ENCODE results near the gene STPG1.
A peak's percentile ranks its signal among the peaks of the same experiment; 100 is the strongest.
"Not testable (repeated sequence)": the region's sequence is repeated elsewhere in the genome, so short reads cannot be mapped to it uniquely, and the experiment has no call there.

STPG1 gene

GRCh38 chr1:24413350-24414163 is at the start of gene STPG1:
STPG1 (minus strand) TSS chr1:24413782; CDS start chr1:24401388, 12,394 bp downstream.
- no peak for TF ChIP-seq CTCF (IDR thresholded peaks at IDR 0.05; ENCODE audit: low read depth, low read length)
- H3K4me3 ChIP-seq (replicated peaks in 1 of 2; ENCODE audit: low read depth in 2 of 2, low read length in 2 of 2): peak within 1 kb of the TSS; percentile 76 to 77
- peak; percentile 88 to 91 for DNase-seq (ENCODE audit: low read depth in 2 of 2)

- peak in 1 of 2 donors; percentile 65 for DNase-seq (ENCODE audit: low read depth in 2 of 2)
- H3K4me3 ChIP-seq (replicated peaks in 1 of 2; ENCODE audit: low read depth in 2 of 2, low read length in 2 of 2): not testable (repeated sequence)
These were observed 48.5 kb upstream of the STPG1 start for GRCh38 chr1:24462128-24462527.

GRCh38 chr1:24459551-24460266 is 46.1 kb upstream of the STPG1 start:
- TF ChIP-seq CTCF (IDR thresholded peaks at IDR 0.05; ENCODE audit: low read depth, low read length): no peak
- DNase-seq (ENCODE audit: low read depth in 2 of 2): no peak
- no peak overlapping the region for H3K4me3 ChIP-seq (replicated peaks in 1 of 2; ENCODE audit: low read depth in 2 of 2, low read length in 2 of 2)

- TF ChIP-seq CTCF (IDR thresholded peaks at IDR 0.05; ENCODE audit: low read depth, low read length): no peak
- no peak for DNase-seq (ENCODE audit: low read depth in 2 of 2)
- H3K4me3 ChIP-seq (replicated peaks in 1 of 2; ENCODE audit: low read depth in 2 of 2, low read length in 2 of 2): no peak overlapping the region
These were observed 44.3 kb upstream of the STPG1 start for GRCh38 chr1:24457866-24458265.

- H3K4me3 ChIP-seq (replicated peaks in 1 of 2; ENCODE audit: low read depth in 2 of 2, low read length in 2 of 2): no peak overlapping the region
- no peak for DNase-seq (ENCODE audit: low read depth in 2 of 2)
- no peak for TF ChIP-seq CTCF (IDR thresholded peaks at IDR 0.05; ENCODE audit: low read depth, low read length)
These were observed 41.7 kb upstream of the STPG1 start for GRCh38 chr1:24455272-24455671.

- no peak overlapping the region for H3K4me3 ChIP-seq (replicated peaks in 1 of 2; ENCODE audit: low read depth in 2 of 2, low read length in 2 of 2)
- peak in 1 of 2 donors; percentile 54 for DNase-seq (ENCODE audit: low read depth in 2 of 2)
- TF ChIP-seq CTCF (IDR thresholded peaks at IDR 0.05; ENCODE audit: low read depth, low read length): no peak
These were observed 41.1 kb upstream of the STPG1 start for GRCh38 chr1:24454673-24455072.

- DNase-seq (ENCODE audit: low read depth in 2 of 2): no peak
- no peak for TF ChIP-seq CTCF (IDR thresholded peaks at IDR 0.05; ENCODE audit: low read depth, low read length)
- H3K4me3 ChIP-seq (replicated peaks in 1 of 2; ENCODE audit: low read depth in 2 of 2, low read length in 2 of 2): no peak overlapping the region
These were observed 39.4 kb upstream of the STPG1 start for GRCh38 chr1:24452922-24453485.

All from cardiac fibroblast (primary cell).